GM21360 (cell line): Measurements from ENCODE around the gene OPN1SW.

Source experiments
- ATAC-seq: cut with Tn5 transposase; IDR thresholded peaks from one replicate; pipeline ENCODE4 v1.9.1; 2021; ENCODE audit warnings: mild to moderate bottlenecking, moderate library complexity; ENCODE audit not compliant: unreplicated experiment

Gene OPN1SW

GRCh38 chr7:128775744-128776474 lies at the start of gene OPN1SW:
TSS of gene OPN1SW (minus strand) at chr7:128775794. CDS start at chr7:128775781, 13 bp downstream.
- no peak for ATAC-seq

- ATAC-seq: no peak
Measured at GRCh38 chr7:128821724-128822123, 46.1 kb upstream of the OPN1SW start.

- no peak for ATAC-seq
Measured at GRCh38 chr7:128818694-128819093, 43.1 kb upstream of the OPN1SW start.

GRCh38 chr7:128815289-128815942 lies 39.8 kb upstream of the OPN1SW start:
- no peak for ATAC-seq

- ATAC-seq: no peak
Measured at GRCh38 chr7:128814499-128814898, 38.9 kb upstream of the OPN1SW start.

- ATAC-seq: no peak
Measured at GRCh38 chr7:128812514-128813168, 37.0 kb upstream of the OPN1SW start.

GRCh38 chr7:128811631-128812430 lies 36.2 kb upstream of the OPN1SW start:
- no peak for ATAC-seq

GRCh38 chr7:128810997-128811396 lies 35.4 kb upstream of the OPN1SW start:
- no peak for ATAC-seq

GRCh38 chr7:128810473-128810872 lies 34.9 kb upstream of the OPN1SW start:
- no peak for ATAC-seq

GRCh38 chr7:128809363-128809762 lies 33.8 kb upstream of the OPN1SW start:
- ATAC-seq: no peak

GRCh38 chr7:128807191-128807590 lies 31.6 kb upstream of the OPN1SW start:
- ATAC-seq: no peak

GRCh38 chr7:128805225-128805624 lies 29.6 kb upstream of the OPN1SW start:
- ATAC-seq: no peak

GRCh38 chr7:128804484-128804883 lies 28.9 kb upstream of the OPN1SW start:
- no peak for ATAC-seq

- ATAC-seq: no peak
Measured at GRCh38 chr7:128801667-128802418, 26.2 kb upstream of the OPN1SW start.

GRCh38 chr7:128801003-128801402 lies 25.4 kb upstream of the OPN1SW start:
- no peak for ATAC-seq

- no peak for ATAC-seq
Measured at GRCh38 chr7:128800567-128800966, 25.0 kb upstream of the OPN1SW start.

- no peak for ATAC-seq
Measured at GRCh38 chr7:128799451-128799850, 23.9 kb upstream of the OPN1SW start.

- ATAC-seq: no peak
Measured at GRCh38 chr7:128796327-128796726, 20.7 kb upstream of the OPN1SW start.

- no peak for ATAC-seq
Measured at GRCh38 chr7:128795129-128795528, 19.5 kb upstream of the OPN1SW start.

GRCh38 chr7:128794436-128794835 lies 18.8 kb upstream of the OPN1SW start:
- ATAC-seq: no peak
